ENCODE measurements around the gene SLC12A7.
"Not testable (repeated sequence)": the region's sequence is repeated elsewhere in the genome, so short reads cannot be mapped to it uniquely, and the experiment has no call there.

The SLC12A7 gene

GRCh38 chr5:1095990-1096363 is 15.9 kb downstream of the SLC12A7 start:
- DNase-seq (ENCODE audit: low spot score) = no peak

DNA sequence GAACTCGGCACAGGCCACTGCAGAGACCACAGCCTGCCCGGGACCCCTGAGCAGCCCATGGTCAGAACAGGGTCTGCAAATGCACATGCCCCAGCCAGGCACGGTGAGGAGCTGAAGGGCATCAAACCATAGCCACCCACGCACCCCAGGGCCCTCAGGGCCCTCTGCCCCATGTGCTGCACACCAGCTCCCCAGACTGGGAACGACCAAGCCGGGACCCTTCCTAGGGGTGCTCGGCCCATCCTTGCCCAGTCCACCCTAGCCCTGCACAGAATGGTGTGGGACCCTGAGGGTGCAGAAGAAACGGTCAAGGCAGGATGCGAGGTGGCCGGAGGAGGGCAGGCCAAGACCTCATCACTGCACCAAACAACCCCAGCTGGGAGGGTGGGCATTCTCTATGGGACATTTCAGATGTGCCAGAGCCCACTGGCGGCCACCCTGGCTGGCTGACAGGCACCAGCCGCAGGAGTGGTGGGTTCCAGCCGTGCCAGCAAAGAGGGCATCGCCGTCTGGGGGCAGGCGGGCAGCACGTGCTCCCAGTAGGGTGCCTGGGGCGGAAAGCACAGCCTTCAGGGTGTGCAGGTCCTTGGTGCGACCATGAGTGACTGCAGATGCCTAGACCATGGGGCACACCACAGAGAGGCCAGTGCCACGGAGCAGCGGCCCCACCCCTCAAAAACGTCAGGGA is 16.4 kb downstream of the SLC12A7 start:
- no peak for DNase-seq (ENCODE audit: low spot score)

DNA sequence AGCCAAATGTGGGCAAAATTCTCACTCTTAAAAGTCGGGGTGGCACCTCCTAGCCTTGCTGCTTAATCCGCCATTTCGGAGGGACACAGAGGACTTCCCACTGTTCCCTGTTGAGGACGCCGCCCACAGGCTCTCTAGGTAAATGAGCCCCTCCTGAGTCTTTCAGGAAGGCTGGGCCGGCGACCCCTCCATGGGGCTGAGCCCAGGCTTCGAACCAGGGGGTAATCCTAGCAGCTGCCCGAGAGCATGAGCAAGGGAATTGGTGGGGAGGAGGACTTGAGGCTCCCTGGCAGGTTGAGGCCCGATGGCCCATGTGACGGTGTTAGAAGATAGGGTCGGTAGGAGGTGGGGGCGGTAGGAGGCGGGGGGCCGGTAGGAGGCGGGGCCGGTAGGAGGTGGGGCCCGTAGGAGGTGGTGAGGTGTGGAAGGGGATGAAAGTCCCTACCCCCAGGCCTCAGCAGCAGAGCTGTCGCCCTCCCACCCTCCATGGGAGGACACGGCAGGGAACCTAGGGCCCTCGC is 17.1 kb downstream of the SLC12A7 start:
- no peak for DNase-seq (ENCODE audit: low spot score)

- peak; percentile 66 for DNase-seq (ENCODE audit: low spot score)
Observed at GRCh38 chr5:1093361-1093760, 18.5 kb downstream of the SLC12A7 start.

- no peak for DNase-seq (ENCODE audit: low spot score)
Observed at GRCh38 chr5:1092122-1092521, 19.7 kb downstream of the SLC12A7 start.

DNA sequence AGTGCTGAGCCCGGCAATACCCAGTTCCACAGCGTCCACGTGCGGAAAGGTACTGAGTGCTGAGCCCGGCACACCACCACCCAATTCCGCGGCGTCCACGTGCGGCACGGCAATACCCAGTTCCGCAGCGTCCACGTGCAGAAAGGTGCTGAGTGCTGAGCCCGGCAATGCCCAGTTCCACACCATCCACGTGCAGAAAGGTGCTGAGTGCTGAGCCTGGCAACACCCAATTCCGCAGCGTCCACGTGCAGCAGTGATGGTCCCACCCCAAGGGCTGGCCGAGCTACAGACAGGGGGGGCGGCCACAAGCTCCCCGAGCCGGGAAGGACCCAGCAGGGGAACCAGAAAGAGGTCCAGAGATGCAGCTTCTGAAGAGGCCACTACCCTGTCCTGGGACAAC is 20.2 kb downstream of the SLC12A7 start:
- no peak for DNase-seq (ENCODE audit: low spot score)

GRCh38 chr5:1090538-1090937 is 21.3 kb downstream of the SLC12A7 start:
- no peak for DNase-seq (ENCODE audit: low spot score)

DNA sequence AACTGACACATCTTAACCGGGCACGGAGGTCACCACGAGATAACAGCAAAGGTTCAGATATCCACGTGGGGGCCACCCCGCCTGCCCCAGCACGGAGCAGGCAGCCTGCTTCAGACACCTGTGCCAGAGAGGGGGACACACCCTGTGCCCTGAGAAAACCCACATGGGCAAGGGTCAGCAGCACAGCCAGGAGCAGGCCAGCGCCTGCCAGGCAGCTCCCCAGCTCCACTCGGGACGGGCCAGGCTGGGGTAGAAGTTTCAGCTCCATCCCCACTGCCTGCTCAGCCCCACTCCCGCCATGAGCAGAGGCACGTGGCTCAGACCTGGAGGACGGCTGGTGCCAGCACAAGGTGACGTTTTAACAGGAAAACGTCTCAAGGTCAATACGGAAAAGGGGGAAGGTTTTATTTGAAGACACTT is 22.2 kb downstream of the SLC12A7 start:
- peak; percentile 50 for DNase-seq (ENCODE audit: low spot score)

GRCh38 chr5:1089146-1089545 is 22.7 kb downstream of the SLC12A7 start:
- DNase-seq (ENCODE audit: low spot score) = no peak

DNA sequence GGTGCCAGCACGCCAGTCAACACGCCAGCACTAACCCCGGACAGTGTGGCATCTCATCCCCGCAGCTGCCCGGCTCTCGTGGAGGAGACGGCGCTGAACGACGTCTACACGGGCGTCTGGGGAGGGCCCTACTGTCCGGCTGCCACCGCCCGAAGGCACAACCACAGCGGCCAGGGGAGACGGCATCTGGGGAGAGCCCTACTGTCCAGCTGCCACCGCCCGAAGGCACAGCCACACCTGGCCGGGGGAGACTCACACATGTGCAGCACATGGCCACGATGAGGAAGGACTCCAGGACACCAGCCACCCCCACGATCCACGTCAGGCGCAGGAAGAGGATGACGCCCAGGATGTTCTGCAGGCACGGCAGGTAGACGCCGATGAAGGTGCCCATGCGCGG is 23.1 kb downstream of the SLC12A7 start:
- DNase-seq (ENCODE audit: low spot score) = no peak

DNA sequence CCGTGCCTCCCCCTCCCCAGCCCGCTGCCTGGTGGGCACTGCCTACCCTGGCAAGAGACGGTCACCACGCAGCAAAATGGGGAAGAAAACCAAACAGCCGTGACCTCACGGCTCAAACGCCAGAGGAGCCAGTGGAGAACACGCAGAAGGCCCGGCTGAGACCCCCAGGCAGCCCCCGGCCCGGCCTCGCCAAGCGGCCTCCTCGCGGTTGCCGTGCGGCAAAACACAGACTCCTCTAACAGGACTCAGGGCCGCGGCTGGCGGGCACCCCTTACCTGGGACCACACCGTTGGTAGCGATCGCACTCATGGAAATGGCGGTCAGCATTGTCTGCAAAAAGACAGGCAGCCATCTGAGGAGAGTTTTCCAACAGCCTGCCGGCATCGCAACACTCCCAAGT is 23.8 kb downstream of the SLC12A7 start:
- no peak for DNase-seq (ENCODE audit: low spot score)

GRCh38 chr5:1087428-1087827 is 24.4 kb downstream of the SLC12A7 start:
- no peak for DNase-seq (ENCODE audit: low spot score)

DNA sequence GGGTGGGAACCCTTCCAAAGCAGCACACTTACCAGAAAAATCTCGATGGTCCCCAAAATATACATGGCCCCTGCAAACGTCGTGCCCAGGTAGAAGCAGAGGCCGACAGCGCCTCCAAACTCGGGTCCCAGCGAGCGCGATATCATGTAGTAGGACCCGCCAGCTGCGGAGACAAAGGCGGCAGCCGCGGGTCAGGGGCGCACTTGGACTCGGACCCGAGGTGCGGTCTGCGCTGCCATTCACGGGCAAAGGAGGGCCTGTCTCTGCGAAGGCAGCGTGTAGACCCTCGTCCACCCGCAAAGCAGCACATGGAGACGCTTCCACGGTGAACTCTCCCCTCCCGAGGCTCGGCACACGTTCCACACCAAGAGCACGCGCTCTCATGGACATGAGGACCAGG is 25.0 kb downstream of the SLC12A7 start:
- DNase-seq (ENCODE audit: low spot score) = no peak

GRCh38 chr5:1086137-1086536 is 25.7 kb downstream of the SLC12A7 start:
- no peak for DNase-seq (ENCODE audit: low spot score)

DNA sequence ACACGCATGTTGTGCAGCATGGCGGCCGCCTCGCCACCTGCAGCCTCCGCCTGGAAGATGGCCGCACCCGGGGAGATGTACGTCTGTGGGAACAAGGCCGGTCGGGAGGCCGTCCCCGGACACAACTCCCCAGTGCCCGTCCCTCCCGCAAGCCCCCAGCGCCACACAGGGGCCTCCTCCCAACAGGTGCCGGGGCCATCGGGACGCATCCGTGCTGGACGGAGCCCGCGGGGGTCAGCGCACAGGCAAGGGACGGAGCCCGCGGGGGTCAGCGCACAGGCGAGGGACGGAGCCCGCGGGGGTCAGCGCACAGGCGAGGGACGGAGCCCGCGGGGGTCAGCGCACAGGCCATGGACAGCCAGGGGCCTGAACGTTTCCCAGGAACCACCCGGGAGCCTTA is 26.5 kb downstream of the SLC12A7 start:
- DNase-seq (ENCODE audit: low spot score) = no peak

DNA sequence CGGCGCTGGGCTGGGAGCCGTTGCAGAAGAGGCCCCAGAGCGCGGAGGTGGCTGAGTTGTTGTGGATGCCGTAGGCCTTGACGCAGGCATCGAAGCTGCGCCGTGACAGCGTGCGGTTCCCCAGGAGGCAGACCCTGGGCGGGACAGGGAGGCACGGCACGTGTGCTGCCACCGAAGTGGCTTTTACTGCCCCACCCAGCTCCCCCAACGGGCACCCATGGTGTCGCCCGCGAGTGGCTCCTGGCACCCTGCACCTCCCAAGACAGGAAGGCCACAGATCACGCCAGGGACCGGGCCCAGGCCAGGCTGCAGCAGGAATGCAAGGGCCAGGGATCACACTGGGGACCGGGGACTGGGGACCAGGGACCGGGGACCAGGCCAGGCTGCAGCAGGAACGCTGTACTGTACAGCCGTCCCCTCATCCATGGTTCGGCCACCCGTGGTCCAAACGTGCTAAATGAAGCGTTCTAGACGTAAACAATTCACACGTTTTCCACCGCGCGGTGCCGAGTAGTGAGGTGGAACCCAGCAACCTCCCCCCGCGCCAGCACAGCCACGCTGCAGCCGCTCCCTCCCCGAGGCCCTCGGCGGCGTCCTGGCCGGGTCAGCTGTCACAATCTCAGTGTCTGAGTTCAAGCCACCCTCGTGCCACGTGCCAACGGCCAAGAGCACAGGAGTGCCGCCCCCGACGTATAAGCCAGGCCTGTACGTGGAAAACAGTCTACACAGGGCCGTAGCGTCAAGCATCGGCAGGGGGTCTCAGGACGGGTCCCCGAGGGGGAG is 27.8 kb downstream of the SLC12A7 start:
- DNase-seq (ENCODE audit: low spot score) = no peak

GRCh38 chr5:1083026-1083425 is 28.8 kb downstream of the SLC12A7 start:
- not testable (repeated sequence) for DNase-seq (ENCODE audit: low spot score)

- DNase-seq (ENCODE audit: low spot score) = no peak
Observed at GRCh38 chr5:1081519-1081918, 30.3 kb downstream of the SLC12A7 start.

DNA sequence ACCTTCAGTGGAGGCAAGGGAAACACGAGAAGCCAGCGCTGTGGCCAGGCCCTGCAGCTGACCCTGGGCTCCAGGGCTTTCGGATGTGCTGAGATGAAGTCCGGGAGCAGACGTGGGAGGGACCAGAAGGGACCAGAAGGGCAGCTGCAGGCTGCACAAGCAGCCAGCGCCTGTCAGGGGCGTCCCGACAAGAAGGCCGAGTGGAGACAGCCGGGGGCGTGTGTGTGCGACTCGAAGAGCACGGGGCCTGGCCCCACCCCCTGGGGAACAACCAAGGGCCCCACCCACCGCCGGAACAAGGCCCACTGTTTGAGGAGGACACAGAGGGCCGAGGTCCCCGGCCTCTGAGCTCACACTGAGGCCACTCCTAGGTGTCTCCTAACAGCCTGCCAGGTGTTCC is 31.4 kb downstream of the SLC12A7 start:
- DNase-seq (ENCODE audit: low spot score) = no peak

DNA sequence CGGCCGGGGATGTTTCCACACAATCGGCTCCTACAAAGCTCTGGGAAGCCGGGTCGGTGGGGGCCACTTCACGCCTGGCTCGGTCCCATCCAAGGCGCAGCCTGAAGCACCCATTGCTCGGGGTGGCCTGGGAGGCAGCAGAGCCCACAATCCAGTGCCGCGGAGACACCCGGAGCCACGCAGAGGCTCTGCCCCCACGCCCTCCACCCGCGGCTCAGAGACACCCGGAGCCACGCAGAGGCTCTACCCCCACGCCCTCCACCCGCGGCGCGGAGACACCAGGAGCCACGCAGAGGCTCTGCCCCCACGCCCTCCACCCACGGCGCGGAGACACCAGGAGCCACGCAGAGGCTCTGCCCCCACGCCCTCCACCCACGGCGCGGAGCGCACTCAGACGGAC is 31.9 kb downstream of the SLC12A7 start:
- DNase-seq (ENCODE audit: low spot score) = no peak

GRCh38 chr5:1079486-1079885 is 32.4 kb downstream of the SLC12A7 start:
- no peak for DNase-seq (ENCODE audit: low spot score)

- DNase-seq (ENCODE audit: low spot score) = no peak
Observed at GRCh38 chr5:1078851-1079250, 33.0 kb downstream of the SLC12A7 start.

DNA sequence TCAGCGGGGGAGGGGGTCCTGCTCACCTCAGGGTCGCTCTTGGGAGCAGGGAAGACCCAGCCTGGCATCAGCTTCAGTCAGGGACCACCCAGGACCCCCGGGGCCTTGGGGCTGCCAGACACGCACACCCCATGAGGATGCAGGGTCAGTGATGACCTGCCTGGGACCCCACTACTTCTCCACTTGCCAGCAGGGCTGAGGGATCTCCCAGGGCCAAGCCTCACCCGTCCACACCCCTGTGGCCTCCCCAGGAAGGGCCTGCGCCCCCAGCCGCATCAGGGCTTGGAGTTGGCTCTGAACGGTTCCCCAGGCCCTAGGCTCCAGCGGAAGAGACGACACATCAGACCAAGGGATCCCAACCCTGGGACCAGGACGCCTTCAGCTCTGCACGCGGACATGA is 33.7 kb downstream of the SLC12A7 start:
- DNase-seq (ENCODE audit: low spot score) = no peak

Data from hematopoietic multipotent progenitor cell treated with erythropoietin and hydrocortisone succinate and interleukin-3 and kit ligand, for 17 days (in vitro differentiated cells).